ENCODE results near the gene MTX3. TPM values are rescaled to one million over a fixed set of nuclear protein-coding genes. Genes with fewer than 3 reads are reported as not detected.

Gene MTX3
- total RNA-seq, 1 experiment from 2014 or later = 34.6 TPM

DNA sequence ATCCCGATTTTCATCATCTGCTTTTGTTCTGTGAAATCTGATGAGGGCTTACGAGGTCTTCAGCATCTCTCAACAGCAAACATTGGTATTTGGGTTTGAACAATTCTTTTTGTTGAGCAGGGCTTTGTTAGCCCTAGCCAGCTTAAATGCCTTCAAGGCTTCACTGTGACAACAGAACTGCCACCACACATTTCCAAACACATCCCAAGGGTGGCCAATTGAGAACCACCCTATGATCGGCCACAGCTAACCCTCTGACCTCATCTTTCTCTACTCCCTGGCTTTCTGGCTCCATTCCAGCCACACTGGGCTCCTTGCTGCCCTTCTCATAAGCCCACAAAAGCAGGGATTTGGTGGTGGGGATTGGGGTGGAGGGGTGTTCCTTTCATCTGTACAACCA lies 17.6 kb downstream of the MTX3 start:
- H3K27ac Mint-ChIP-seq = no peak overlapping the region
- H3K9me3 Mint-ChIP-seq = no peaks in the 10 kb centered on the region
- no peak for DNase-seq (ENCODE audit: low spot score)
- peaks cover 16% of the 10 kb centered on the region for H3K36me3 Mint-ChIP-seq
- no peak overlapping the region for H3K4me3 Mint-ChIP-seq
- H3K27me3 Mint-ChIP-seq (ENCODE audit: low read depth) = no peaks in the 10 kb centered on the region
- peak; percentile 20; the same call in 1 of the 2 replicates for ATAC-seq
- TF ChIP-seq IRF2 (CRISPR knock-in tag; IDR thresholded peaks at IDR 0.05; ENCODE audit: borderline replicate concordance, low read depth) (no peak), TP53 (CRISPR knock-in tag; IDR thresholded peaks at IDR 0.05) (no peak), NR3C1 (CRISPR knock-in tag; conservative IDR thresholded peaks at IDR 0.05; ENCODE audit: low read depth) (no peak), TEAD4 (CRISPR knock-in tag; IDR thresholded peaks at IDR 0.05) (no peak), GRHL2 (CRISPR knock-in tag; IDR thresholded peaks at IDR 0.05; ENCODE audit: insufficient replicate concordance, severe bottlenecking) (no peak), GTF2I (CRISPR knock-in tag; conservative IDR thresholded peaks at IDR 0.05) (no peak), ESRRA (CRISPR knock-in tag; IDR thresholded peaks at IDR 0.05; ENCODE audit: borderline replicate concordance) (no peak)
- TF ChIP-seq, protein P1, sequence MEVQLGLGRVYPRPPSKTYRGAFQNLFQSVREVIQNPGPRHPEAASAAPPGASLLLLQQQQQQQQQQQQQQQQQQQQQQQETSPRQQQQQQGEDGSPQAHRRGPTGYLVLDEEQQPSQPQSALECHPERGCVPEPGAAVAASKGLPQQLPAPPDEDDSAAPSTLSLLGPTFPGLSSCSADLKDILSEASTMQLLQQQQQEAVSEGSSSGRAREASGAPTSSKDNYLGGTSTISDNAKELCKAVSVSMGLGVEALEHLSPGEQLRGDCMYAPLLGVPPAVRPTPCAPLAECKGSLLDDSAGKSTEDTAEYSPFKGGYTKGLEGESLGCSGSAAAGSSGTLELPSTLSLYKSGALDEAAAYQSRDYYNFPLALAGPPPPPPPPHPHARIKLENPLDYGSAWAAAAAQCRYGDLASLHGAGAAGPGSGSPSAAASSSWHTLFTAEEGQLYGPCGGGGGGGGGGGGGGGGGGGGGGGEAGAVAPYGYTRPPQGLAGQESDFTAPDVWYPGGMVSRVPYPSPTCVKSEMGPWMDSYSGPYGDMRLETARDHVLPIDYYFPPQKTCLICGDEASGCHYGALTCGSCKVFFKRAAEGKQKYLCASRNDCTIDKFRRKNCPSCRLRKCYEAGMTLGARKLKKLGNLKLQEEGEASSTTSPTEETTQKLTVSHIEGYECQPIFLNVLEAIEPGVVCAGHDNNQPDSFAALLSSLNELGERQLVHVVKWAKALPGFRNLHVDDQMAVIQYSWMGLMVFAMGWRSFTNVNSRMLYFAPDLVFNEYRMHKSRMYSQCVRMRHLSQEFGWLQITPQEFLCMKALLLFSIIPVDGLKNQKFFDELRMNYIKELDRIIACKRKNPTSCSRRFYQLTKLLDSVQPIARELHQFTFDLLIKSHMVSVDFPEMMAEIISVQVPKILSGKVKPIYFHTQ (CRISPR knock-in tag; IDR thresholded peaks at IDR 0.05) = no peak
- H3K4me1 Mint-ChIP-seq = no peaks in the 10 kb centered on the region
- ChIA-PET CTCF (no interaction called here), POLR2A (no interaction called here)

DNA sequence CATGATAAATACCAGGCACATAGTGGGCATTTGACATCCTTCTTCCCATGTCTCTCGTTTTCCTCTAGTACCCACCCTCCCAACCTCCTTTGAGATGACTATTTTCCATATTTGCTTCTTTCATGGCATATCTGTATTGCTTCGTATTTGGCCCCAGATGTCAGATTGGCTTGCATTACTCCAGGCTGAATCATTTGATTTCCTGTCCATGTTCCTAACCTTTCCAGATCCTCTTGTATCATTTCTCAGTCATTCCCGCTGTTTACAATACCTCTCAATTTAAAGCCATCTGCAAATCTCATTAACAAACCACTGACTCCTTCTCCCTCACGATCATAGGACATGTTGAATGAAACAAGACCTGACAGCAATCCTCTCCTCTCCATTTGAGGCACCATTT lies 19.9 kb downstream of the MTX3 start:
- no peak overlapping the region for H3K27ac Mint-ChIP-seq
- ATAC-seq (no peak), DNase-seq (ENCODE audit: low spot score) (no peak)
- no peaks in the 10 kb centered on the region for H3K27me3 Mint-ChIP-seq (ENCODE audit: low read depth)
- H3K9me3 Mint-ChIP-seq = no peaks in the 10 kb centered on the region
- no peak overlapping the region for H3K4me3 Mint-ChIP-seq
- POLR2A ChIA-PET = no interaction called here
- CTCF ChIA-PET = interaction anchor here (0.7 to 1.0 kb wide), 2 partner anchors 92 to 436 kb away, joined by 3 read pairs; no protein-coding TSS in a partner anchor
- no peak for TF ChIP-seq NR3C1 (CRISPR knock-in tag; conservative IDR thresholded peaks at IDR 0.05; ENCODE audit: low read depth)
- TF ChIP-seq FOXK1 (CRISPR knock-in tag; IDR thresholded peaks at IDR 0.05) = no peak
- no peak for TF ChIP-seq RORB (CRISPR knock-in tag; IDR thresholded peaks at IDR 0.05)
- TF ChIP-seq ZBTB43 (CRISPR knock-in tag; IDR thresholded peaks at IDR 0.05) = no peak
- no peak for TF ChIP-seq USF2 (CRISPR knock-in tag; IDR thresholded peaks at IDR 0.05)
- TF ChIP-seq OVOL2 (CRISPR knock-in tag; IDR thresholded peaks at IDR 0.05; ENCODE audit: borderline replicate concordance) = no peak
- no peaks in the 10 kb centered on the region for H3K4me1 Mint-ChIP-seq
- peaks cover 2% of the 10 kb centered on the region; the same call in 1 of the 2 replicates for H3K36me3 Mint-ChIP-seq

DNA sequence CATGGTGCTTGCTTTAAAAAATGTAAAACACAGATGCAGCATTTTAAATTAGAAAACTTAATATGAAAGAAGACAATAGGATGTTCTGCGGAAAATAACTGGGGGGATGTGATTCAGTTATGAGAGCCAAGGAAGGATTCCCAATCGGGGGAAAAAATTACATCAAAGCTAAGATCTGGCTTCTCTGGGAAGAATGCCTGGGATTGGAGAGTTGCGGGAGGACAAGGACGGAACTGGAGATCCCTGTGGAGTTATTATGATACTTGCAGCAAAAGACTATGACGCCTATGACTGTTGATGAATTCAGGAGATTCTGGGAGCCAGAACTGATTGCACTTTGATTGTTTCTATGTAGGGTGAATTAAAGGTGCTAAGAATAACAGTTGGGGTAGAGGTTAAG lies 24.6 kb downstream of the MTX3 start:
- no peak for ATAC-seq
- ChIA-PET CTCF (no interaction called here), POLR2A (no interaction called here)
- no peaks in the 10 kb centered on the region for H3K27me3 Mint-ChIP-seq (ENCODE audit: low read depth)
- H3K27ac Mint-ChIP-seq = no peak overlapping the region
- no peak for DNase-seq (ENCODE audit: low spot score)
- no peaks in the 10 kb centered on the region for H3K9me3 Mint-ChIP-seq
- H3K4me3 Mint-ChIP-seq = no peak overlapping the region
- no peaks in the 10 kb centered on the region for H3K36me3 Mint-ChIP-seq
- H3K4me1 Mint-ChIP-seq = no peaks in the 10 kb centered on the region
- TF ChIP-seq SMAD4 (CRISPR knock-in tag; IDR thresholded peaks at IDR 0.05) = no peak
- no peak for TF ChIP-seq JUN (CRISPR knock-in tag; IDR thresholded peaks at IDR 0.05)
- TF ChIP-seq, protein P2, sequence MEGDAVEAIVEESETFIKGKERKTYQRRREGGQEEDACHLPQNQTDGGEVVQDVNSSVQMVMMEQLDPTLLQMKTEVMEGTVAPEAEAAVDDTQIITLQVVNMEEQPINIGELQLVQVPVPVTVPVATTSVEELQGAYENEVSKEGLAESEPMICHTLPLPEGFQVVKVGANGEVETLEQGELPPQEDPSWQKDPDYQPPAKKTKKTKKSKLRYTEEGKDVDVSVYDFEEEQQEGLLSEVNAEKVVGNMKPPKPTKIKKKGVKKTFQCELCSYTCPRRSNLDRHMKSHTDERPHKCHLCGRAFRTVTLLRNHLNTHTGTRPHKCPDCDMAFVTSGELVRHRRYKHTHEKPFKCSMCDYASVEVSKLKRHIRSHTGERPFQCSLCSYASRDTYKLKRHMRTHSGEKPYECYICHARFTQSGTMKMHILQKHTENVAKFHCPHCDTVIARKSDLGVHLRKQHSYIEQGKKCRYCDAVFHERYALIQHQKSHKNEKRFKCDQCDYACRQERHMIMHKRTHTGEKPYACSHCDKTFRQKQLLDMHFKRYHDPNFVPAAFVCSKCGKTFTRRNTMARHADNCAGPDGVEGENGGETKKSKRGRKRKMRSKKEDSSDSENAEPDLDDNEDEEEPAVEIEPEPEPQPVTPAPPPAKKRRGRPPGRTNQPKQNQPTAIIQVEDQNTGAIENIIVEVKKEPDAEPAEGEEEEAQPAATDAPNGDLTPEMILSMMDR (IDR thresholded peaks at IDR 0.05) = no peak
- TF ChIP-seq ZNF396 (CRISPR knock-in tag; IDR thresholded peaks at IDR 0.05; ENCODE audit: borderline replicate concordance) = no peak
- TF ChIP-seq ETV6 (CRISPR knock-in tag; IDR thresholded peaks at IDR 0.05) = no peak
- no peak for TF ChIP-seq ZBTB21 (CRISPR knock-in tag; IDR thresholded peaks at IDR 0.05; ENCODE audit: borderline replicate concordance)
- TF ChIP-seq, protein P3, sequence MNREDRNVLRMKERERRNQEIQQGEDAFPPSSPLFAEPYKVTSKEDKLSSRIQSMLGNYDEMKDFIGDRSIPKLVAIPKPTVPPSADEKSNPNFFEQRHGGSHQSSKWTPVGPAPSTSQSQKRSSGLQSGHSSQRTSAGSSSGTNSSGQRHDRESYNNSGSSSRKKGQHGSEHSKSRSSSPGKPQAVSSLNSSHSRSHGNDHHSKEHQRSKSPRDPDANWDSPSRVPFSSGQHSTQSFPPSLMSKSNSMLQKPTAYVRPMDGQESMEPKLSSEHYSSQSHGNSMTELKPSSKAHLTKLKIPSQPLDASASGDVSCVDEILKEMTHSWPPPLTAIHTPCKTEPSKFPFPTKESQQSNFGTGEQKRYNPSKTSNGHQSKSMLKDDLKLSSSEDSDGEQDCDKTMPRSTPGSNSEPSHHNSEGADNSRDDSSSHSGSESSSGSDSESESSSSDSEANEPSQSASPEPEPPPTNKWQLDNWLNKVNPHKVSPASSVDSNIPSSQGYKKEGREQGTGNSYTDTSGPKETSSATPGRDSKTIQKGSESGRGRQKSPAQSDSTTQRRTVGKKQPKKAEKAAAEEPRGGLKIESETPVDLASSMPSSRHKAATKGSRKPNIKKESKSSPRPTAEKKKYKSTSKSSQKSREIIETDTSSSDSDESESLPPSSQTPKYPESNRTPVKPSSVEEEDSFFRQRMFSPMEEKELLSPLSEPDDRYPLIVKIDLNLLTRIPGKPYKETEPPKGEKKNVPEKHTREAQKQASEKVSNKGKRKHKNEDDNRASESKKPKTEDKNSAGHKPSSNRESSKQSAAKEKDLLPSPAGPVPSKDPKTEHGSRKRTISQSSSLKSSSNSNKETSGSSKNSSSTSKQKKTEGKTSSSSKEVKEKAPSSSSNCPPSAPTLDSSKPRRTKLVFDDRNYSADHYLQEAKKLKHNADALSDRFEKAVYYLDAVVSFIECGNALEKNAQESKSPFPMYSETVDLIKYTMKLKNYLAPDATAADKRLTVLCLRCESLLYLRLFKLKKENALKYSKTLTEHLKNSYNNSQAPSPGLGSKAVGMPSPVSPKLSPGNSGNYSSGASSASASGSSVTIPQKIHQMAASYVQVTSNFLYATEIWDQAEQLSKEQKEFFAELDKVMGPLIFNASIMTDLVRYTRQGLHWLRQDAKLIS (CRISPR knock-in tag; IDR thresholded peaks at IDR 0.05; ENCODE audit: borderline replicate concordance) = no peak
- TF ChIP-seq, protein P4, sequence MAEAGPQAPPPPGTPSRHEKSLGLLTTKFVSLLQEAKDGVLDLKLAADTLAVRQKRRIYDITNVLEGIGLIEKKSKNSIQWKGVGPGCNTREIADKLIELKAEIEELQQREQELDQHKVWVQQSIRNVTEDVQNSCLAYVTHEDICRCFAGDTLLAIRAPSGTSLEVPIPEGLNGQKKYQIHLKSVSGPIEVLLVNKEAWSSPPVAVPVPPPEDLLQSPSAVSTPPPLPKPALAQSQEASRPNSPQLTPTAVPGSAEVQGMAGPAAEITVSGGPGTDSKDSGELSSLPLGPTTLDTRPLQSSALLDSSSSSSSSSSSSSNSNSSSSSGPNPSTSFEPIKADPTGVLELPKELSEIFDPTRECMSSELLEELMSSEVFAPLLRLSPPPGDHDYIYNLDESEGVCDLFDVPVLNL (CRISPR knock-in tag; IDR thresholded peaks at IDR 0.05; ENCODE audit: borderline replicate concordance, low read depth) = no peak
